Retina (tissue), 1 donor: ENCODE results near the gene TMEM54.

Experiments used
- DNase-seq: peaks from one replicate; pipeline ENCODE4 v3.0.0-alpha.2; 2016

The TMEM54 gene

DNA sequence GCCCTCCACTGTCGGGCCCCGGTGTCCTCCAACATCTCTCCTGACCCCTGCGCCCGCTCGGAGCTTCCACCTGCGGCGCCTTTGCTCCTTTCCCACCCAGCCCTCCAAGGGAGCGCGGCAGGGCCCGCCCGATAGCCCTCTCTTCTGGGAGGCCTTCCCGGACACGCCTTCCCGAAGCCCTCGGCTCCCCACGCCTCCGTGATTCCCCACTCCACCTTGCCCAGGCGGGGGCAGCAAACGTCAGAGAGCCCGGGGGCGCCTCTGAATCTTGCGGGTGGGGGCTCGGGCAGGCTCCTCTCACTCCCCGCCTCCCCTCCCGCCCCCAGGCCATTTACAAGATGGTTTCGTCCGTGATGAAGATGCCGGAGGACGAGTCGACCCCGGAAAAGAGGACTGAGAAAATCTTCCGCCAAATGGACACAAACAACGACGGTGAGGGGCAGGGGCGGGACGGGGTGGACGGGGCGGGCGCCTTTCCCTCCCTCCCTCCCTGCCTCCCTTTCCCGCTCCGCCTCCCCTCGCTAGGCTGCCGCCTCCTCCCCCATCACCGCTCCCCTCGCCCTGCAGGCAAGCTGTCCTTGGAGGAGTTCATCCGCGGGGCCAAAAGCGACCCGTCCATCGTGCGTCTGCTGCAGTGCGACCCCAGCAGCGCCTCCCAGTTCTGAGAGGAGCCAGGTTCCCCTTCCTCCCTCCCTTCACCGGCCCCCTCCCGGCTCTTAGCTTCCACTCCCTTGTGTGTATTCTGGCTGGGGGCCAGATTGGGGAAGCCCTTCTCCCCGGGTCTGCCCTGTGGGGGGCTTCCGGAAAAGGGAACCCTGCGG lies 7.8 kb downstream of the TMEM54 start:
- DNase-seq, result peak; percentile 84

GRCh38 chr1:32892368-32893197 lies 8.6 kb downstream of the TMEM54 start:
- peak; percentile 78 for DNase-seq

DNA sequence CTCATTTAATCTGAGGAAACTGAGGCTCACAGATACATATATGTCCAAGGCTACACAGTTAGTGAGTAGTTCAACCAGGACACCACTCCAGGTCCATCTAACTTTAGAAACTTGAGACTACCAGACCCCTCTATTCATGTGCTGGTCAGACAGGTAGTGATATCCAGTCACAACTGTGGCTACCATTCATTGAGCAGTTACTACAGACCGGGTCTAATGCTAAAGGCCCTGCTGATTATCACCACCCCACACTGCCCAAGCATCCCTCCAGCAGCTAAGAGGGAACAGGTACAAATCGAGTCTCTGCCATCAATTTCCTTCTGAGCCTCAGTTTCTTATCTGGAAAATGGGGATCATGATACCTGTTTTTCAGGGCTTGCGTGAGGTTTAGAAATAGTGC lies 9.6 kb downstream of the TMEM54 start:
- no peak for DNase-seq

GRCh38 chr1:32891241-32891570 lies 10.0 kb downstream of the TMEM54 start:
- peak; percentile 5 for DNase-seq

DNA sequence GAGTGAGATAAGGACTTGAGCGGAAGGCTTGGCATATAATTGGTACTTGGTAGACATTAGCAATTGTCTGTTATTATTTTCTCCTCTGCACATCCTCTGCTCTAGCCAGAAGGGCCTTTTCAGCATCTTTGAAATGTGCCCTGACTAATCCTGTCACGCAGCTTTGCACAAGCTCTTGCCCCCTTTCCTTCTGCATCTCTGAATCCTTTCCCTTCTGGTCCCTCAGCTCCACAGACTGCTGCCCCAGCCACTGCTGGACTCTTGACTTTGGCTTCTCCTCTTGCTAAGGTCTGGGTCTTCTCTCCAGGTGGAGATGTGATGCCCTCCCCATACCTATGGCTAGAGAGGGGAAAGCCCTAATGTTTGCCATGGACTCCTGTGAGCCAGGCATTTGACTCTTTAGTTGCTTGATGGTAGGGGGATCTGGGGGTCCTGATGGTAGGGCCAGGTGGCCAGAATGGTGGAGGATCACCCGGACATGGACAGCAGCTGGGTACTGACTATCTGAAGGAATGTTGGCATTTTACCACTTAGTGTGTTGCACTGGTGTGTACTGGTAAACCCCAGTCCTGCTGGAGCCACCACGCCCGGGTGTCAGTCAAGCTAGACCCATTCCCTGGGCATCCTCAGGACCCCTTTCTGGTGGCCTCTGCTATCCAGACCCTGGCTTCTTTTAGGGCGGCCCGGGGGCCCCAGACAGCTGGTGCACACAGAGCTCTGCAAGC lies 10.5 kb downstream of the TMEM54 start:
- DNase-seq, result peak; percentile 1

GRCh38 chr1:32889731-32890278 lies 11.4 kb downstream of the TMEM54 start:
- DNase-seq, result no peak

DNA sequence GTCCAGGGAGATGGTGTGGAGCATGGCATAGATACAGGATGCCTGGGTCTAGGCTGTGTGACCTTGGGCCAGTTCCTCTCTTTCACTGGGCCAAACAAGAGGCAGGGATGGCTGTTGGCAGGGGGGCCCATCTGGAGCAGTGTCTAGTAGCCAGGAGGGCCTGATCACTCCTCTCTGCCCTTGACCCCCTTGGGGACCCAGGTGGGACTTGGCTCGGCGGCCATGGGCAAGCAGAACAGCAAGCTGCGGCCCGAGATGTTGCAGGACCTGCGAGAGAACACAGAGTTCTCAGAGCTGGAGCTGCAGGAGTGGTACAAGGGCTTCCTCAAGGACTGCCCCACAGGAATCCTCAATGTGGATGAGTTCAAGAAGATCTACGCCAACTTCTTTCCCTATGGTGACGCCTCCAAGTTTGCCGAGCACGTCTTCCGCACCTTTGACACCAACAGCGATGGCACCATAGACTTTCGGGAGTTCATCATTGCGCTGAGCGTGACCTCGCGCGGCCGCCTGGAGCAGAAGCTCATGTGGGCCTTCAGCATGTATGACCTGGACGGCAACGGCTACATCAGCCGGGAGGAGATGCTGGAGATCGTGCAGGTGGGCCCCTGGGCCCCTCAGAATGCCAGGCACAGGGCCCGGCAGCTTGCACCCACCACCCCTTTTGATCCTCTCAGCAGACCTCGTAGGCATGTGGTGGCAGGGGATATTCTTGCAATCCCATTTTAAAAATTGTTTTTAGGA lies 12.3 kb downstream of the TMEM54 start:
- DNase-seq, result peak; percentile 1

DNA sequence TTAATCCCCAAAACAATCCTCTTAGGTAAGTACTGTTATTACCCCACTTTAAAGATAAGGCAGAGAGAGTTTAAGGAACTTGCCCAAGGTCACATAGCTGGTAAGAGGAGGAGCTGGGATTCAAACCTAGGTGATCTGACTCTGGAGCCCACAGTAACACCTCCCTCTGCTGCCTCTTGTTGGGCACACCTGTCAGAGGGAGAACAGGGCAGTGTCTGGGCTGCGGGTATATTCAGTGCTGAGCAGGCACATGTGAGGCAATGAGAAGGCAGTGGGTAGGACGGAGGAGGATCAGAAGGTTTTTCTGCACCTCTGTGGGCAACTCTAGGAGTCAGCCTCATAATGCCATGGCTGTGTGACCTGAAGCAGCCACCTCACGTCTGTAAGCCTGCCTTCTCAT lies 13.1 kb downstream of the TMEM54 start:
- DNase-seq, result peak; percentile 0

GRCh38 chr1:32887623-32888022 lies 13.6 kb downstream of the TMEM54 start:
- DNase-seq, result no peak

DNA sequence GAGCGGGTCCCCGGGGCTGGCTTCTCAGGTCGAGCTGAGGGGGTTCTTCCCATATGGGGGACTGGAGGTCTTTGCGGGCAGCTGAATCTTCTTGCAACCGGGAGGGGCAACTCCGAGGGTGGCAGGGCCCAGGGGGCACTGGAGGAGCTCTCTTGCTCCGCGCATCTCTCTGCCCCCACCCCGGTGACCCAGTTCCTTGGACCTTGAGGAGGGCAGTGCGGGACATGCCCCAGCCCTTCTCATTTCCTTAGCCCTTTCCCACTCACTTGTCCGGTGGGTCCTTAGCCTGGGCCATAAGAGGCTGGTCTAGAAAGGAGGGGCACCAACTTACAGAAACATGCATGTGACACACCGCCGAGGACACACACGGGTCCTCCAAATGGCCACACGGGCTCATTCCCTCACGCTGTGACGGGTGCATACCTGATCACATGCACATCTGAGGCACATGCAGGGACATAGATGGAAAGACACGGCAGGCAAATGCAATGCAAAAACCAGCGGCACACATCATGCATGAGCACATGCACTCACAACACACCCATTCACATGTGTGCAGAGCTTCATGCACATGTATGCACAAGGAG lies 14.3 kb downstream of the TMEM54 start:
- no peak for DNase-seq

DNA sequence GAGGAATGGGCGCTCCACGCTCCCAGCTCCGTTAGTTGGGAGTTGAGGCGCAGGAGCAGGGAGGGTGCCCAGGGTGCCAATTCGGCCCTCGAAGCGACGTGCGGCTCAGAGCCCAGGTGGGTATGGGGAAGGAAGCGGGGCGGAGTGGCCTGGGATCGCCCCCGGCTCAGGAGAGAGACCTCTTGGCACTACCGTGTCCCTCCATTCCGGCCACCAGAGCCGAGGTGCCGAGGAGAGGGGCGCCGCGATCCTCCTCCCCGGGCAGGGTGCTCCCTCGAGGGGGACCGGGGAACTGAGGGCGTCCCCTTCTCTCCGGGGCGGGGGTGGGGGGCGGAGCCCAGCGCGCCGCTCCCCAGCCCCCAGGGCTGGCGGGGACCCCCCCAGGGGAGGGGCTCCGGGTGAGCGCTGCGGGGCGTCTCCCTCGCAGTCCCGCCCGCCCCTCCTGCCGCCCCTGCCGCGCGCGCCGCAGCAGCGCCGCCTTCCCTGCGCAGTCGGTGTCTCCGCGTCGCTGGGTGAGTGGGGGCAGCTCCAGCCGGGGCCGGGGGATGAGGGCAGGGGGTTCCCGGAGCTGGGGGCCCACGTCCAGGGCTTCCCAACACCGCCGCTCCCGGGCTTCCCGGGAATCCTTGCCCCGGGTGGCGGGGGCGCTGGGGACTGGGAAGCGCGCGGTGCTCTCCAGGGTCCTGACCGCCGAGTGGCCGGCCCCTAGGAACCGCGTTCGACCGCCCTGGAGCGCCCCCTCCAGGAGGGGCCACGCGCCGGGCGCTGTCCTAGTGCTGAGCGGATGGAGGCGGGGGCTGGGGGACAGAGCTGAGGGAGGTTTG lies 15.0 kb downstream of the TMEM54 start, which contains the start of gene HPCA:
Gene HPCA, plus strand, starts transcription at position 488 of the 824 bp plus-strand sequence. CDS start 2,408 bp downstream, outside the sequence.
- DNase-seq, result peak; percentile 75

GRCh38 chr1:32885676-32886003 lies 15.5 kb downstream of the TMEM54 start:
- no peak for DNase-seq

GRCh38 chr1:32884726-32885125 lies 16.5 kb downstream of the TMEM54 start:
- DNase-seq, result no peak

- no peak for DNase-seq
Observed at GRCh38 chr1:32884032-32884372, 17.2 kb downstream of the TMEM54 start.

GRCh38 chr1:32883338-32884031 lies 17.7 kb downstream of the TMEM54 start:
- no peak for DNase-seq

DNA sequence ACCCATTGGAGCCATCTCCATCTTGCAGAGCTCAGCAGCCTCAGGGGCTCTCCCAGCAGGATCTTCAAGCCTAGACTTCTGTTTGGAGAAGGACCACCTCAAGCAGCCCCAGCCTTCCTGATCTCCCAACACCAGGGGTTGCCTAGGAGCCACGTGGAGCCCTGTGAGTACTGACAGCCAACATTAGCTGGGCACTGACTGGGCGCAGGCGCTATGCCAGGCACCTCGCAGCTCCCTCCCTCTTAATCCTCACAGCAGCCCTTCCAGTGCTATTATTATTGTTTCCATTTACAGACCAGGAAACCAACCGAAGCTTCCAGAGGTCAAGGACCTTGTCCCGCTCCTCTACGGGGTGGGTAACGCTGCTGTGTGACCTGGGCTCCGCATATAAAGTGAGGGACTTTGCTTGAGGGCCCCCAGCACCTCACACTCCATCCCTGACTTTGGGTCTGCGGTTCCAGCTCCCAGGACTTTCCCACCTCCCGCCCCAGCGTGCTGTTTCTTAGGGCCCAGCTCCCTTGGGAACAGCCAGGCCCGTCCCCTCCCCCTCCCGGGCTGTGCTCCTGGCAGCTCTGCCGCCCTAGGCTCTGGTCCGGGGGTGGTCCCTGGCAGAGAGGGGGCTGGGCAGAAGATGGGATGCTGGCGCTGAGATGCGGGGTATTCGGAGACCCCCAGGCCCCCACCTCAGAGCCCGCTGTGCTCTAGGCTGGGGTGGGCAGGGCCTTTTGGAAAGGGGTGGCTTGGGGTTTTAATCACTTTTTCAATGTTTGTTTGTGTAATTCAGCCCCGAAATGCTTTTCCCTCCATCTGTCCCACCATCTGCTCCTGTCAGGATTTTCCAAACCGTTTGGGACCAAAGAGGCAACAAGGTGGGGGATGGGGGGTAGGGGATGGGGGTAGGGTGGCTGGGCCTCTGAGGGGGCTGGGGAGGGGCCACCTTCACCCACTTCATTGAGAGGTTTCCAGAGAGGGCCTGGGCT lies 19.0 kb downstream of the TMEM54 start:
- DNase-seq, result no peak

- no peak for DNase-seq
Observed at GRCh38 chr1:32881291-32881690, 19.9 kb downstream of the TMEM54 start.

DNA sequence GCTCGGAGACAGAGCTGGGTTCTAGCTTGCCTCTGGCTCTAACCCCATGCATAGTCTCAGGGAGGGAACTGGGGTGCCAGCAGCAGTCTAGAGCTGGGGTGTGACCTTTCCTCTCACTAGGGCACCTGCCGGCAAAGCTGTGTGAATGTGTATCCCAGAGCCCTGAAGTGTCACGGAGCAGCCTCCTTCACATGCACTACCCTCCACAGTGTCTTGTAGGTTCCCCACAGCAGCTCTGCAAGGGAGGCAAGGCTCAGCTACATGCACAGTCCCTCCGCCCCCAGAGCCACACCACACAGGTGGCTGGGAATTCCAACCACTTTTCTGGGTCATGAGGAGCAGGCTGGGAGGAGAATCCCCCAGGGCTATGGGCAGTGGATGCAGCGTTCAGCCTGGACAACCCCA lies 22.6 kb downstream of the TMEM54 start:
- peak; percentile 38 for DNase-seq

DNA sequence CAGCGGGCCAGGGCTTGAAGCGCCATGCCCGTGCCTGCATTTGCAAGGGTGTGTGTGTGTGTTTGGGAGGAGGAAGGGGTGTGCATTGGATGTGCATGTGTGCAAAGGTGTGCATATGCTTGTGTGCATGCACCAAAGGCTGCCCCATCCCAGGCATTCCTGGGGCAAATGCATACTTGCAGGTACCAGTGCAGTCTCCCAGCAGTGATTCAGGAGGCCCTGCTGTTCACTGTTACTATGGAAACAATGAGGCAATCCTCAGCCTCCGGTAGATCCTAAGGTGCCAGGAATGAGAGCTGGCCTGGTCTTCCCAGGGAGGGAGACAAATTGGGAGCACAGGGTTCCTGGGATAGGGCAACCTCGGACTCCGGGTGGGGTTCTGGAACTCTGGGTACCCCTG lies 23.0 kb downstream of the TMEM54 start:
- peak; percentile 31 for DNase-seq
